ENCODE data around the gene PRKAA1.

PRKAA1 gene

GRCh38 chr5:40798012-40798800, at the start of gene PRKAA1:
TSS of gene PRKAA1 (minus strand) at chr5:40798374. CDS start at chr5:40798189, 185 bp downstream.
- DNase-seq (ENCODE audit: low spot score) = peak; percentile 89

GRCh38 chr5:40847525-40847924, 49.4 kb upstream of the PRKAA1 start:
- DNase-seq (ENCODE audit: low spot score) = no peak

- DNase-seq (ENCODE audit: low spot score) = no peak
These were observed 48.2 kb upstream of the PRKAA1 start for GRCh38 chr5:40846371-40846770.

- DNase-seq (ENCODE audit: low spot score) = no peak
These were observed 46.4 kb upstream of the PRKAA1 start for GRCh38 chr5:40844565-40844964.

- DNase-seq (ENCODE audit: low spot score) = no peak
These were observed 44.2 kb upstream of the PRKAA1 start for GRCh38 chr5:40842351-40842750.

GRCh38 chr5:40841068-40841805, 43.1 kb upstream of the PRKAA1 start, which contains the start of gene CARD6:
TSS of gene CARD6 (plus strand) at chr5:40841367. CDS start at chr5:40841383, 16 bp downstream.
- no peak for DNase-seq (ENCODE audit: low spot score)

- DNase-seq (ENCODE audit: low spot score) = no peak
These were observed 39.9 kb upstream of the PRKAA1 start for GRCh38 chr5:40838086-40838485.

- peak; percentile 93 for DNase-seq (ENCODE audit: low spot score)
These were observed 36.9 kb upstream of the PRKAA1 start, which contains the start of gene RPL37 for GRCh38 chr5:40834849-40835787. TSS of gene RPL37 (minus strand) at chr5:40835222. CDS start at chr5:40835185, 37 bp downstream.

- peak; percentile 43 for DNase-seq (ENCODE audit: low spot score)
These were observed 36.2 kb upstream of the PRKAA1 start for GRCh38 chr5:40834391-40834848.

GRCh38 chr5:40833712-40834229, 35.6 kb upstream of the PRKAA1 start:
- DNase-seq (ENCODE audit: low spot score) = no peak

- no peak for DNase-seq (ENCODE audit: low spot score)
These were observed 34.2 kb upstream of the PRKAA1 start for GRCh38 chr5:40832345-40832744.

- no peak for DNase-seq (ENCODE audit: low spot score)
These were observed 33.4 kb upstream of the PRKAA1 start for GRCh38 chr5:40831346-40832210.

- DNase-seq (ENCODE audit: low spot score) = no peak
These were observed 31.8 kb upstream of the PRKAA1 start for GRCh38 chr5:40829748-40830533.

- no peak for DNase-seq (ENCODE audit: low spot score)
These were observed 30.8 kb upstream of the PRKAA1 start for GRCh38 chr5:40828690-40829661.

GRCh38 chr5:40828021-40828631, 30.0 kb upstream of the PRKAA1 start:
- no peak for DNase-seq (ENCODE audit: low spot score)

- no peak for DNase-seq (ENCODE audit: low spot score)
These were observed 29.2 kb upstream of the PRKAA1 start for GRCh38 chr5:40827188-40827977.

GRCh38 chr5:40826489-40827187, 28.5 kb upstream of the PRKAA1 start:
- DNase-seq (ENCODE audit: low spot score) = no peak

All from CD4-positive, alpha-beta T cell treated with Interleukin-15 for 4 hours (primary cell).